GM12892 (cell line): Measurements from ENCODE around the gene CD14.

ENCODE experiments used
- POLR2A ChIP-seq: IDR thresholded peaks from 2 replicates; pipeline ENCODE4 v1.6.1; 2011; ENCODE audit warnings: low read depth, low read length, control low read depth
- POLR2AphosphoS5 ChIP-seq: IDR thresholded peaks from 2 replicates; pipeline ENCODE4 v1.6.1; 2011; ENCODE audit warnings: low read depth, low read length, control low read depth
- TAF1 ChIP-seq: IDR thresholded peaks from 2 replicates; pipeline ENCODE4 v1.6.1; 2011; ENCODE audit warnings: low read depth, mild to moderate bottlenecking, control low read depth, low read length, borderline replicate concordance

DNA sequence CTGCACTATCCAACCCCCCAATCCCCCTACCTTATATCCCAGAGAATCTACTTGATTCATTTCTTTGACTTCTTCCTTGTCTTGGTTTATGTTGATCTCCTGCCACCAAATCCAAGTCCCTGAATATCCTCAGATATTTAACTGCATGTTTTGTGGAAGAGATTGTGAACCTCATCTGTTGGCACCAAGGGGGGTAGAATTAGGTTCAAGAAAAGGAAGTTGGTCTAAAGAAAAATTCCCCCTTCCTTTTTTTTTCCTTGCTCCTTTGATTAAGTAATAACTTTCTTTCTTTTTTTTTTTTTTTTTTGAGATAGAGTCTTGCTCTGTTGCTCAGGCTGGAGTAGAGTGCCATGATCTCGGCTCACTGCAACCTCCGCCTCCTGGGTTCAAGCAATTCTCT is 526 bp upstream of the CD14 start:
- TF ChIP-seq POLR2A (no peak), POLR2AphosphoS5 (no peak), TAF1 (no peak)
